B cell (primary cell): ENCODE measurements around the gene EPHB1. TPM values are rescaled to one million over a fixed set of nuclear protein-coding genes. Genes with fewer than 3 reads are reported as not detected.

ENCODE experiments used
- ATAC-seq: fragments of 200-7000 bp; cut with Tn5 transposase; one replicate; pipeline ENCODE4 v1.10.0; 2021; ENCODE audit warnings: low read depth, mild to moderate bottlenecking, moderate number of reproducible peaks, moderate library complexity
- CTCF ChIA-PET: fragments of 350-600 bp; sonication (Branson Sonifier 250); formaldehyde crosslinking; loops from one replicate; lab custom pipeline; 2021; ENCODE audit warnings: antibody characterized with exemption, inconsistent platforms; lab: Charles Lee
- POLR2A ChIA-PET: fragments of 350-600 bp; sonication (Branson Sonifier 250); formaldehyde crosslinking; loops from one replicate; lab custom pipeline; 2021; ENCODE audit warnings: antibody characterized with exemption; lab: Charles Lee
- DNase-seq: peaks from one replicate; pipeline ENCODE4 v3.0.0; 2013
- H2AFZ ChIP-seq: 2 replicates; pipeline ENCODE4 v1.6.1; 2012; ENCODE audit warnings: mild to moderate bottlenecking, low read depth, low read length; ENCODE audit not compliant: insufficient read depth, poor library complexity, severe bottlenecking
- H3K27ac ChIP-seq, 2 donors: 1 replicate in 1 of 2; 2 replicates in 1 of 2; pipeline ENCODE4 v1.5.1; 2012 to 2013; ENCODE audit warnings: low read length in 2 of 2, mild to moderate bottlenecking in 2 of 2, moderate library complexity in 1 of 2
- H3K27me3 ChIP-seq, 4 experiments: fragments of 200-600 bp in 1 of 4; sonication (generic) in 1 of 4; replicated peaks in 1 of 4; 1 replicate in 2 of 4; 2 replicates in 2 of 4; pipeline versions ENCODE4 v1.6.1 to v1.7.0; 2013 to 2016; ENCODE audit warnings: low read length in 3 of 4, mild to moderate bottlenecking in 2 of 4, mixed read lengths in 1 of 4, moderate library complexity in 1 of 4; ENCODE audit not compliant: insufficient read depth in 4 of 4, control insufficient read depth in 3 of 4; ENCODE audit errors: control extremely low read depth in 1 of 4
- H3K36me3 ChIP-seq, 2 experiments: replicated peaks in 1 of 2; 1 replicate in 1 of 2; 2 replicates in 1 of 2; pipeline versions ENCODE4 v1.6.1 to v1.7.1; 2013; ENCODE audit warnings: low read length in 1 of 2; ENCODE audit not compliant: insufficient read depth in 2 of 2, control insufficient read depth in 1 of 2; ENCODE audit errors: control extremely low read depth in 1 of 2, extremely low read depth in 1 of 2
- H3K4me1 ChIP-seq, 2 donors: fragments of 200-600 bp in 1 of 2; sonication (generic) in 1 of 2; 1 replicate in 1 of 2; 2 replicates in 1 of 2; pipeline versions ENCODE4 v1.5.1 to v1.6.1; 2013 to 2017; ENCODE audit warnings: low read length in 2 of 2; ENCODE audit not compliant: control insufficient read depth in 2 of 2, insufficient read depth in 2 of 2
- H3K4me2 ChIP-seq: replicated peaks from 2 replicates; pipeline ENCODE3; 2012; ENCODE audit warnings: mild to moderate bottlenecking, low read depth, low read length; ENCODE audit not compliant: poor library complexity, severe bottlenecking
- H3K4me3 ChIP-seq, 5 experiments: fragments of 200-600 bp in 1 of 5; sonication (generic) in 1 of 5; 1 replicate in 3 of 5; 2 replicates in 2 of 5; pipeline versions ENCODE4 v1.5.1 to v1.7.0; 2011 to 2016; ENCODE audit warnings: low read length in 4 of 5, mild to moderate bottlenecking in 4 of 5, low read depth in 2 of 5, control low read depth in 1 of 5, moderate library complexity in 1 of 5; ENCODE audit not compliant: insufficient read depth in 1 of 5; ENCODE audit errors: control extremely low read depth in 1 of 5, extremely low read depth in 1 of 5
- H3K79me2 ChIP-seq: fragments of 200-600 bp; sonication (generic); one replicate; pipeline ENCODE4 v1.6.0; 2016; ENCODE audit warnings: low read length; ENCODE audit not compliant: control insufficient read depth, insufficient read depth
- H3K9ac ChIP-seq: fragments of 200-600 bp; sonication (generic); 2 replicates; pipeline ENCODE4 v1.6.1; 2017; ENCODE audit warnings: mild to moderate bottlenecking, low read length, moderate library complexity
- H3K9me3 ChIP-seq, 3 donors: one replicate each; pipeline versions ENCODE4 v1.6.1 to v1.7.1; 2013; ENCODE audit warnings: low read length in 2 of 3; ENCODE audit not compliant: control insufficient read depth in 2 of 3, insufficient read depth in 1 of 3; ENCODE audit errors: control extremely low read depth in 1 of 3
- H4K20me1 ChIP-seq: 2 replicates; pipeline ENCODE4 v1.6.0; 2012; ENCODE audit warnings: mild to moderate bottlenecking, low read length; ENCODE audit not compliant: insufficient read depth, control insufficient read depth, poor library complexity, severe bottlenecking
- H3K27ac Mint-ChIP-seq: one replicate; pipeline ENCODE4 v1.8.0; 2021; ENCODE audit warnings: mixed read lengths
- H3K27me3 Mint-ChIP-seq: one replicate; pipeline ENCODE4 v1.8.0; 2021; ENCODE audit warnings: mixed read lengths
- H3K4me1 Mint-ChIP-seq: one replicate; pipeline ENCODE4 v1.8.0; 2021; ENCODE audit warnings: mixed read lengths
- H3K4me3 Mint-ChIP-seq: one replicate; pipeline ENCODE4 v1.8.0; 2021; ENCODE audit warnings: mixed read lengths
- H3K9me3 Mint-ChIP-seq: one replicate; pipeline ENCODE4 v1.8.0; 2022; ENCODE audit warnings: mixed read lengths; ENCODE audit not compliant: insufficient read depth
- EZH2 ChIP-seq: IDR thresholded peaks from 2 replicates; pipeline ENCODE4 v1.6.1; 2012; ENCODE audit warnings: borderline replicate concordance, low read depth, mild to moderate bottlenecking, moderate library complexity, low read length; ENCODE audit not compliant: insufficient read depth, poor library complexity, severe bottlenecking
- WGBS: methylation state at CpG from one replicate; pipeline ENCODE4 v1.1.5; 2013; ENCODE audit warnings: missing lambda C conversion rate; ENCODE audit not compliant: insufficient coverage; 5-methylcytosine and 5-hydroxymethylcytosine counted together
- intact Hi-C: fragments of 100-400 bp; cut with micrococcal nuclease; formaldehyde crosslinking; loops from one replicate; pipeline ENCODE4 v1.10.0; 2022
- polyA plus RNA-seq: library from polyadenylated mRNA; depleted of rRNA; stranded (reverse); fragments of >200 nt; gene quantifications from 2 replicates; pipeline ENCODE4 v1.2.3, GENCODE V29; 2012
- total RNA-seq, 2 donors: library from RNA; stranded (reverse); fragments of 120-200 nt in 1 of 2; gene quantifications; 1 replicate in 1 of 2; 2 replicates in 1 of 2; pipeline versions ENCODE4 v1.2.3 to v1.2.4, GENCODE V29; 2013 to 2022
- TF ChIP-seq, protein P1 (sequence below): fragments of 200-600 bp; IDR thresholded peaks from one replicate; pipeline ENCODE4 v1.8.0; 2022; ENCODE audit warnings: antibody characterized with exemption, mild to moderate bottlenecking

The EPHB1 gene
- total and polyA plus RNA-seq, 2 donors (not counting 1 experiment from before 2014, with no cell fraction given) = 0.01 TPM; not detected in 1

DNA sequence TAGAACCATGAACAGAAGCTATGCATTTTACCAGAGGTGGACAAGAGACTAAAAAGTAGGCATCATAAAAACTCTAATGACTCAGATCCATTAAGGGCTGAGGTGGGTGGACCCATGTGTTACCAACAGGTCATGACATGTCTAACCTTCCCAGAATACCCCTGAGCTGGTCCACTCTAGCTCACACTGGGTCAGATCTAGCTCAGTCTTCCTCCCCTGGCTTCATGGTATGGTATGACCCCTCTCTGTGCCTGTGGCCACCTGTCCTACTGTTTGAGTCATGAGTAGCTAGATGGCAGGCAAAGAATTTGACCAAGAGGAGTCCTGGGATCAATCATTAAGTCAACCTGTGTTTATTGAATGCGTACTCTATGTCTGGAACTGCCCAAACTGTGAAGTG is 340.4 kb downstream of the EPHB1 start:
- POLR2A ChIA-PET = no interaction called here
- Mint-ChIP-seq H3K4me3 (no peak overlapping the region), H3K4me1 (no peaks in the 10 kb centered on the region), H3K27ac (no peak overlapping the region), H3K27me3 (no peaks in the 10 kb centered on the region), H3K9me3 (no peaks in the 10 kb centered on the region)
- DNase-seq = no peak
- ATAC-seq = no peak
- H3K4me3 ChIP-seq = no peak overlapping the region
- no peak overlapping the region for H3K9ac ChIP-seq
- H4K20me1 ChIP-seq = no peaks in the 10 kb centered on the region
- H2AFZ ChIP-seq = no peak overlapping the region
- H3K79me2 ChIP-seq = no peaks in the 10 kb centered on the region
- no peak overlapping the region for H3K4me2 ChIP-seq
- H3K27ac ChIP-seq = no peak overlapping the region
- no peaks in the 10 kb centered on the region for H3K36me3 ChIP-seq
- no CpG with 5 or more reads among the region's 1 CpG for WGBS
- H3K4me1 ChIP-seq = no peaks in the 10 kb centered on the region
- CTCF ChIA-PET = no interaction called here
- H3K9me3 ChIP-seq = peaks cover 0 to 6% (median 0%) of the 10 kb centered on the region in 3 donors
- intact Hi-C loops = no loop called here
- H3K27me3 ChIP-seq = no peaks in the 10 kb centered on the region
- TF ChIP-seq EZH2 = no peak
- TF ChIP-seq, protein P1, sequence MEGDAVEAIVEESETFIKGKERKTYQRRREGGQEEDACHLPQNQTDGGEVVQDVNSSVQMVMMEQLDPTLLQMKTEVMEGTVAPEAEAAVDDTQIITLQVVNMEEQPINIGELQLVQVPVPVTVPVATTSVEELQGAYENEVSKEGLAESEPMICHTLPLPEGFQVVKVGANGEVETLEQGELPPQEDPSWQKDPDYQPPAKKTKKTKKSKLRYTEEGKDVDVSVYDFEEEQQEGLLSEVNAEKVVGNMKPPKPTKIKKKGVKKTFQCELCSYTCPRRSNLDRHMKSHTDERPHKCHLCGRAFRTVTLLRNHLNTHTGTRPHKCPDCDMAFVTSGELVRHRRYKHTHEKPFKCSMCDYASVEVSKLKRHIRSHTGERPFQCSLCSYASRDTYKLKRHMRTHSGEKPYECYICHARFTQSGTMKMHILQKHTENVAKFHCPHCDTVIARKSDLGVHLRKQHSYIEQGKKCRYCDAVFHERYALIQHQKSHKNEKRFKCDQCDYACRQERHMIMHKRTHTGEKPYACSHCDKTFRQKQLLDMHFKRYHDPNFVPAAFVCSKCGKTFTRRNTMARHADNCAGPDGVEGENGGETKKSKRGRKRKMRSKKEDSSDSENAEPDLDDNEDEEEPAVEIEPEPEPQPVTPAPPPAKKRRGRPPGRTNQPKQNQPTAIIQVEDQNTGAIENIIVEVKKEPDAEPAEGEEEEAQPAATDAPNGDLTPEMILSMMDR = no peak

DNA sequence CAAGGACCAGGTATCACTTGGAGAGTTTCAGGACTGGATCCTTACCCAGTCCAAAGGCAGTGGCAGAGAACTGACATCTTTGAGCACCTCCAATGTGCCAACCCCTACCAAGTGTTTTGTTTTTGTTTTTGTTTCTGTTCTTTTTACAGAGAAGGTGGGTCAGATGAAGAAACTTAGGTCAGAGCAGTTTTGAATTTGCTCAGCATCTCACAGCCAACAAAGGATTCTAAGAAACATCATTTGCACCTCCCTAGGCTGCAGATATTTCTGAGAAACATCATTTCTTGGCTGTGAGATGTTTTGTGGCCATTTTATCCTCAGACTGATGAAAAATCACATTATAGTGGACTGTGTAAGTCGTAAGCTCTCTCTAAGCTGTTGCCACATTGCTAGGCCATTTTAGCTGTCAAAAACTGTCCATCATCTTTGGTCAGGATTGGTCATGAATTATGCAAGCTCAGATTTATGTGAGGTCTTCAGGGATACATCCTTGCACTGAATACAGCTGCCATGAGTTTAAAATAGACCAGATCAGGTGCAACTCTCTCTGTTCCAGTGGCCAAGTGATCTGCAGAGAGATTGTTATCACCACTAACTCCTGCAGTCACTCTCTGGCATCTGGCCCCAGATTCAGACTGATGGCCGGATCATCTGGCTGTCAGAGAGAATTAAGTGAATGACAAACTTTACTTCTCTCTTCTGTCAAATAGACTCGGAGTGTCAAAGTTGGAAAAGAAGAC is 341.5 kb downstream of the EPHB1 start:
- Histone ChIP-seq H3K4me2 (no peak overlapping the region), H2AFZ (no peak overlapping the region), H3K27me3 (no peaks in the 10 kb centered on the region), H3K4me1 (no peaks in the 10 kb centered on the region), H3K36me3 (no peaks in the 10 kb centered on the region), H3K9me3 (peaks cover 0 to 6% (median 0%) of the 10 kb centered on the region in 3 donors), H4K20me1 (no peaks in the 10 kb centered on the region), H3K27ac (no peak overlapping the region), H3K4me3 (no peak overlapping the region), H3K9ac (no peak overlapping the region), H3K79me2 (no peaks in the 10 kb centered on the region)
- Mint-ChIP-seq H3K4me1 (no peaks in the 10 kb centered on the region), H3K27ac (no peak overlapping the region), H3K9me3 (no peaks in the 10 kb centered on the region), H3K4me3 (no peak overlapping the region), H3K27me3 (no peaks in the 10 kb centered on the region)
- no peak for ATAC-seq
- ChIA-PET POLR2A (no interaction called here), CTCF (no interaction called here)
- intact Hi-C loops = no loop called here
- TF ChIP-seq EZH2 = no peak
- TF ChIP-seq, protein P1 = no peak
- WGBS = 80% methylated on average over 1 of the region's 3 CpGs
- DNase-seq = no peak
